WTC11 (cell line): ENCODE data around the gene THOC1. TPM values are rescaled to one million over a fixed set of nuclear protein-coding genes. Genes with fewer than 3 reads are reported as not detected.

Source experiments
- ATAC-seq: fragments of 200-7000 bp; cut with Tn5 transposase; 2 replicates; pipeline ENCODE4 v1.10.0; 2021; ENCODE audit warnings: mild to moderate bottlenecking, moderate library complexity
- CTCF ChIA-PET: fragments of 300-600 bp; sonication (Branson Sonifier 250); formaldehyde crosslinking; loops from one replicate; lab custom pipeline; 2021; ENCODE audit warnings: antibody characterized with exemption; lab: Charles Lee
- POLR2A ChIA-PET: fragments of 350-600 bp; sonication (Branson Sonifier 250); formaldehyde crosslinking; loops from one replicate; lab custom pipeline; 2021; ENCODE audit warnings: antibody characterized with exemption; lab: Charles Lee
- DNase-seq: peaks from one replicate; pipeline ENCODE4 v3.0.0; 2021; ENCODE audit warnings: low spot score
- H3K27ac Mint-ChIP-seq: 2 replicates; pipeline ENCODE4 v1.8.0; 2021; ENCODE audit warnings: mixed read lengths
- H3K27me3 Mint-ChIP-seq: 2 replicates; pipeline ENCODE4 v1.8.0; 2021; ENCODE audit warnings: low read depth, mild to moderate bottlenecking, moderate library complexity, mixed read lengths
- H3K36me3 Mint-ChIP-seq: 2 replicates; pipeline ENCODE4 v1.8.0; 2021; ENCODE audit warnings: mixed read lengths
- H3K4me1 Mint-ChIP-seq: 2 replicates; pipeline ENCODE4 v1.8.0; 2022; ENCODE audit warnings: mixed read lengths
- H3K4me3 Mint-ChIP-seq: 2 replicates; pipeline ENCODE4 v1.8.0; 2021; ENCODE audit warnings: mild to moderate bottlenecking, moderate library complexity, mixed read lengths
- H3K9me3 Mint-ChIP-seq: 2 replicates; pipeline ENCODE4 v1.8.0; 2021; ENCODE audit warnings: mixed read lengths
- CREM ChIP-seq: sonication (generic); formaldehyde crosslinking; IDR thresholded peaks from 2 replicates; pipeline ENCODE4 v1.8.1; 2022; ENCODE audit warnings: mild to moderate bottlenecking, missing genetic modification reagents, moderate library complexity
- FOXK1 ChIP-seq: sonication (generic); formaldehyde crosslinking; IDR thresholded peaks from 2 replicates; pipeline ENCODE4 v1.8.0; 2022; ENCODE audit warnings: mild to moderate bottlenecking, moderate library complexity, missing genetic modification reagents
- MYBL2 ChIP-seq: sonication (generic); formaldehyde crosslinking; IDR thresholded peaks from 2 replicates; pipeline ENCODE4 v1.8.1; 2023; ENCODE audit warnings: mild to moderate bottlenecking, moderate library complexity, missing genetic modification reagents
- NR1H2 ChIP-seq: sonication (generic); formaldehyde crosslinking; IDR thresholded peaks from 2 replicates; pipeline ENCODE4 v1.9.0; 2021; ENCODE audit warnings: mild to moderate bottlenecking, moderate library complexity, missing genetic modification reagents
- NR2C2 ChIP-seq: sonication (generic); formaldehyde crosslinking; IDR thresholded peaks from 2 replicates; pipeline ENCODE4 v1.8.0; 2022; ENCODE audit warnings: mild to moderate bottlenecking, missing genetic modification reagents
- OVOL2 ChIP-seq: fragments of 250-450 bp; sonication (Bioruptor Pico); IDR thresholded peaks from 2 replicates; pipeline ENCODE4 v1.9.0; 2021; ENCODE audit warnings: mild to moderate bottlenecking, borderline replicate concordance
- SMAD3 ChIP-seq: sonication (generic); formaldehyde crosslinking; IDR thresholded peaks from 2 replicates; pipeline ENCODE4 v1.8.0; 2022; ENCODE audit warnings: missing genetic modification reagents, mild to moderate bottlenecking, borderline replicate concordance
- ZBTB21 ChIP-seq: sonication (generic); formaldehyde crosslinking; IDR thresholded peaks from 2 replicates; pipeline ENCODE4 v1.8.1; 2023; ENCODE audit warnings: mild to moderate bottlenecking, missing genetic modification reagents, borderline replicate concordance
- total RNA-seq: library from RNA; stranded (reverse); gene quantifications from 3 replicates; pipeline ENCODE4 v1.2.3, GENCODE V29; 2021
- TF ChIP-seq, protein P1 (sequence below): fragments of 250-450 bp; sonication (Bioruptor Pico); IDR thresholded peaks from 2 replicates; pipeline ENCODE4 v1.8.0; 2021; ENCODE audit warnings: mild to moderate bottlenecking
- TF ChIP-seq, protein P2 (sequence below): sonication (generic); formaldehyde crosslinking; IDR thresholded peaks from 2 replicates; pipeline ENCODE4 v1.8.1; 2022; ENCODE audit warnings: low read depth, mild to moderate bottlenecking, moderate library complexity, missing genetic modification reagents, borderline replicate concordance
- TF ChIP-seq, protein P3 (sequence below): sonication (generic); formaldehyde crosslinking; IDR thresholded peaks from 2 replicates; pipeline ENCODE4 v1.8.1; 2023; ENCODE audit warnings: mild to moderate bottlenecking, moderate library complexity, missing genetic modification reagents
- TF ChIP-seq, protein P4 (sequence below): sonication (generic); formaldehyde crosslinking; IDR thresholded peaks from 2 replicates; pipeline ENCODE4 v1.8.0; 2023; ENCODE audit warnings: missing genetic modification reagents, mild to moderate bottlenecking, borderline replicate concordance

Gene THOC1
- total RNA-seq, 1 experiment from 2014 or later, result 65.8 TPM

DNA sequence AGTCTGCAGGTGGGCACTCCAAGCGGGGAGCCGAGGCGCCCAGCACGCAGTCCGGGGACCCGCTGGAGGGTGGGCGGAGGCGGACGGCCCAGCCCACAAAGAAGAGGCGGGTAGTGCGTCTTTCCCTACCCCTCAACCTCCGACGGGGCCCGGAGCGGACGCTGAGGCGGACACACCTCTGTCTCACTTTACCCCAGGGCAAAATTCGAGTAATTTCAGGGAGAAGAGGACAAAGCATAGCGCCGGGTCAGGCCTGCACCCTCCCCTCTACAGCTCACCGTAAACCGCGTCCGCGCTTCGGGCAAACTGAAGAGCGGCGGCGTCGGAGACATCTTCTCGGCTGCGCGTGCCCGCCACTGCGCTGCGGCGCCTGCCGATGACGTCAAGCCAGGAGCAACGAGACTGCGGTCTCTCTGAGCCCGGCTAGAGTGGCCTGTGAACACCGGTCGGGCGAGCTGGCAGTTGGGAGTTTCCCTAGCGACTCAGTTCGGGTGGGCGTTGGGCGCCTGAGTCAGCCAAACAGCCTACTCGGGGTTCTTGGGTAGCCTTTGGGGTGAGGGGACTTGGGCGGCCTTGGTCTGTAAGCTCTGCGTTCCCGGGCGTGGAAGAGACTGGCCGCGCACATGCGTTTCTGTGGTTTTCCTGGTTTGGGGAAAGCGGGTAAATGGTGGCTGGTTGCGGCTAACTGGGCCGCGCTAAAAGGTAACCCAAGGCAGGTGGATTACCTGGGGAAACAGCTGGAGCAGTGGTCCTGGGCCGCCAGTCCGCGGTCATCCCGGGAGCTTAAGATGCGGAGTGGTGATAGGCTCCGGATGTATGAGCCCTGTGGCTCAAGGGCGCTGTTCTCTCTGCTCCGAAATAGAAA, at the start of gene THOC1 (continued):
- TF ChIP-seq, protein P1, sequence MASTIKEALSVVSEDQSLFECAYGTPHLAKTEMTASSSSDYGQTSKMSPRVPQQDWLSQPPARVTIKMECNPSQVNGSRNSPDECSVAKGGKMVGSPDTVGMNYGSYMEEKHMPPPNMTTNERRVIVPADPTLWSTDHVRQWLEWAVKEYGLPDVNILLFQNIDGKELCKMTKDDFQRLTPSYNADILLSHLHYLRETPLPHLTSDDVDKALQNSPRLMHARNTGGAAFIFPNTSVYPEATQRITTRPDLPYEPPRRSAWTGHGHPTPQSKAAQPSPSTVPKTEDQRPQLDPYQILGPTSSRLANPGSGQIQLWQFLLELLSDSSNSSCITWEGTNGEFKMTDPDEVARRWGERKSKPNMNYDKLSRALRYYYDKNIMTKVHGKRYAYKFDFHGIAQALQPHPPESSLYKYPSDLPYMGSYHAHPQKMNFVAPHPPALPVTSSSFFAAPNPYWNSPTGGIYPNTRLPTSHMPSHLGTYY (CRISPR knock-in tag), result no peak
- TF ChIP-seq, protein P2, sequence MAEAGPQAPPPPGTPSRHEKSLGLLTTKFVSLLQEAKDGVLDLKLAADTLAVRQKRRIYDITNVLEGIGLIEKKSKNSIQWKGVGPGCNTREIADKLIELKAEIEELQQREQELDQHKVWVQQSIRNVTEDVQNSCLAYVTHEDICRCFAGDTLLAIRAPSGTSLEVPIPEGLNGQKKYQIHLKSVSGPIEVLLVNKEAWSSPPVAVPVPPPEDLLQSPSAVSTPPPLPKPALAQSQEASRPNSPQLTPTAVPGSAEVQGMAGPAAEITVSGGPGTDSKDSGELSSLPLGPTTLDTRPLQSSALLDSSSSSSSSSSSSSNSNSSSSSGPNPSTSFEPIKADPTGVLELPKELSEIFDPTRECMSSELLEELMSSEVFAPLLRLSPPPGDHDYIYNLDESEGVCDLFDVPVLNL (CRISPR knock-in tag), result peak; percentile 53; the same call in 1 of the 2 replicates
- TF ChIP-seq NR2C2 (CRISPR knock-in tag), result no peak
- no peak for TF ChIP-seq ZBTB21 (CRISPR knock-in tag)
- peak; percentile 94 for TF ChIP-seq MYBL2 (CRISPR knock-in tag)
- no peak for TF ChIP-seq NR1H2 (CRISPR knock-in tag)
- TF ChIP-seq CREM (CRISPR knock-in tag), result peak; percentile 99
- TF ChIP-seq OVOL2 (CRISPR knock-in tag), result no peak
- peak; percentile 90; the same call in 1 of the 2 replicates for TF ChIP-seq SMAD3

DNA sequence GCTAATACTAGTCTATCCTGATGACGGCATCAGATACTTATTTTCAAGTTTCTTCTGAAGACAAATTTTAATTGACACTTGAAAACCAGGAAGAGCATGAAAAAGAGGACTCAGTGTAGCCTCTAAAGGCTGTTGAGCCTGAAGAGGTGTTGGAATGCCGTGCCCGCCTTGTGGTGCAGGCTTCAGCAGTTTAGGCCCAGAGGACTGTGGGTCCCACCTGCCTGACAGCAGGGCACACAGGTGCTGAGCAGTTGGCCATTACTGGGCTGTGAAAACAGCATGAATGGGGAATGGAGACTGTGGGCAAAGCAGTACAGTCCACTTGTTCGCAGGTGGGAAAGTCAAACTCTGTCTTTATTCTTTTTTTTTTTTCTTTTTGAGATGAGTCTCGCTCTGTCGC, 49.8 kb upstream of the THOC1 start:
- no peaks in the 10 kb centered on the region for H3K27me3 Mint-ChIP-seq
- ChIA-PET CTCF (no interaction called here), POLR2A (no interaction called here)
- ATAC-seq (no peak), DNase-seq (no peak)
- H3K4me1 Mint-ChIP-seq, result peaks cover 3% of the 10 kb centered on the region
- TF ChIP-seq, protein P1 (CRISPR knock-in tag), result no peak
- no peak for TF ChIP-seq OVOL2 (CRISPR knock-in tag)
- TF ChIP-seq, protein P3, sequence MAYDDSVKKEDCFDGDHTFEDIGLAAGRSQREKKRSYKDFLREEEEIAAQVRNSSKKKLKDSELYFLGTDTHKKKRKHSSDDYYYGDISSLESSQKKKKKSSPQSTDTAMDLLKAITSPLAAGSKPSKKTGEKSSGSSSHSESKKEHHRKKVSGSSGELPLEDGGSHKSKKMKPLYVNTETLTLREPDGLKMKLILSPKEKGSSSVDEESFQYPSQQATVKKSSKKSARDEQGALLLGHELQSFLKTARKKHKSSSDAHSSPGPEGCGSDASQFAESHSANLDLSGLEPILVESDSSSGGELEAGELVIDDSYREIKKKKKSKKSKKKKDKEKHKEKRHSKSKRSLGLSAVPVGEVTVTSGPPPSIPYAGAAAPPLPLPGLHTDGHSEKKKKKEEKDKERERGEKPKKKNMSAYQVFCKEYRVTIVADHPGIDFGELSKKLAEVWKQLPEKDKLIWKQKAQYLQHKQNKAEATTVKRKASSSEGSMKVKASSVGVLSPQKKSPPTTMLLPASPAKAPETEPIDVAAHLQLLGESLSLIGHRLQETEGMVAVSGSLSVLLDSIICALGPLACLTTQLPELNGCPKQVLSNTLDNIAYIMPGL, result no peak
- TF ChIP-seq MYBL2 (CRISPR knock-in tag), result no peak
- TF ChIP-seq, protein P4, sequence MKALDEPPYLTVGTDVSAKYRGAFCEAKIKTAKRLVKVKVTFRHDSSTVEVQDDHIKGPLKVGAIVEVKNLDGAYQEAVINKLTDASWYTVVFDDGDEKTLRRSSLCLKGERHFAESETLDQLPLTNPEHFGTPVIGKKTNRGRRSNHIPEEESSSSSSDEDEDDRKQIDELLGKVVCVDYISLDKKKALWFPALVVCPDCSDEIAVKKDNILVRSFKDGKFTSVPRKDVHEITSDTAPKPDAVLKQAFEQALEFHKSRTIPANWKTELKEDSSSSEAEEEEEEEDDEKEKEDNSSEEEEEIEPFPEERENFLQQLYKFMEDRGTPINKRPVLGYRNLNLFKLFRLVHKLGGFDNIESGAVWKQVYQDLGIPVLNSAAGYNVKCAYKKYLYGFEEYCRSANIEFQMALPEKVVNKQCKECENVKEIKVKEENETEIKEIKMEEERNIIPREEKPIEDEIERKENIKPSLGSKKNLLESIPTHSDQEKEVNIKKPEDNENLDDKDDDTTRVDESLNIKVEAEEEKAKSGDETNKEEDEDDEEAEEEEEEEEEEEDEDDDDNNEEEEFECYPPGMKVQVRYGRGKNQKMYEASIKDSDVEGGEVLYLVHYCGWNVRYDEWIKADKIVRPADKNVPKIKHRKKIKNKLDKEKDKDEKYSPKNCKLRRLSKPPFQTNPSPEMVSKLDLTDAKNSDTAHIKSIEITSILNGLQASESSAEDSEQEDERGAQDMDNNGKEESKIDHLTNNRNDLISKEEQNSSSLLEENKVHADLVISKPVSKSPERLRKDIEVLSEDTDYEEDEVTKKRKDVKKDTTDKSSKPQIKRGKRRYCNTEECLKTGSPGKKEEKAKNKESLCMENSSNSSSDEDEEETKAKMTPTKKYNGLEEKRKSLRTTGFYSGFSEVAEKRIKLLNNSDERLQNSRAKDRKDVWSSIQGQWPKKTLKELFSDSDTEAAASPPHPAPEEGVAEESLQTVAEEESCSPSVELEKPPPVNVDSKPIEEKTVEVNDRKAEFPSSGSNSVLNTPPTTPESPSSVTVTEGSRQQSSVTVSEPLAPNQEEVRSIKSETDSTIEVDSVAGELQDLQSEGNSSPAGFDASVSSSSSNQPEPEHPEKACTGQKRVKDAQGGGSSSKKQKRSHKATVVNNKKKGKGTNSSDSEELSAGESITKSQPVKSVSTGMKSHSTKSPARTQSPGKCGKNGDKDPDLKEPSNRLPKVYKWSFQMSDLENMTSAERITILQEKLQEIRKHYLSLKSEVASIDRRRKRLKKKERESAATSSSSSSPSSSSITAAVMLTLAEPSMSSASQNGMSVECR (CRISPR knock-in tag), result no peak
- TF ChIP-seq FOXK1 (CRISPR knock-in tag), result no peak
- no peaks in the 10 kb centered on the region for H3K36me3 Mint-ChIP-seq
- no peak overlapping the region for H3K27ac Mint-ChIP-seq
- H3K9me3 Mint-ChIP-seq, result no peaks in the 10 kb centered on the region
- H3K4me3 Mint-ChIP-seq, result no peak overlapping the region
